ENCODE measurements around the gene TAOK1.

DNA sequence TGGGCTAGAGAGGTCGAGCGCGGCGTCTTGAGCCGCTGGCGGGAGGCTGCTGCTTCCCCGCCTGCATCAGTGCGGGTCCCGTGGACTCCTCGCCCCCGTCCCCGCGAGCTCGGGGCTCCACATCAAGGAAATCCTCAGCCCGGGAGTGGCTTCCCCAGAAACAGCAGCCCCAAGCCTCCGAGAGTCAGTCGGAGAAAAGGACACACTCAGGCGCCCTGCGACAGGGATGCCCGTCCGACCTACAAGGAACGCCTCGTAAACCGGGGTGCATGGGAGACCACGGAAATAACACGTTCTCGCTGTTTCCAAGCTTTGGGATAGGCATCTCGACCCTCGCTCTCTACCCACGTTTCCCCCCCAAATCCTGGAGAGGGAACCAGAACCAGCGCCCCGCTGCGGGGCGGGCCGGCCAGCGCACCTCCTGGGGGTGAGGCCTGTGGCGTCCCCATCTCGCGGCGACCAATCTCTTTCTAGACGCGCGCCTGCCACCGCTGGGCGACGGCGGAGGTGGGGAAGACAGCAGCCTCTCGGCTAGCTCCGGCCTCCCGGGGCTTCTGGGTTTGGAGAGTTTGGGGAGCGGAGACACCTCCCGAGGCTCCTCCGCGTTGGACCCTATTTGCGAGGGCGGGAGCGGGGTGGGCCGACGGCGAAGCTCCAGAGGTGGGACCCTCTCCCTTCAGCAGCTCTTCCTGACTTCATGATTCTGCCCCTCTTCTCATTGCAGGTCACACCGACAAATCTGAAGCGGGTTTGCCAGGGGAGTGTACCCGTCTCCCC, 177.6 kb downstream of the TAOK1 start:
- TF ChIP-seq, protein P1, sequence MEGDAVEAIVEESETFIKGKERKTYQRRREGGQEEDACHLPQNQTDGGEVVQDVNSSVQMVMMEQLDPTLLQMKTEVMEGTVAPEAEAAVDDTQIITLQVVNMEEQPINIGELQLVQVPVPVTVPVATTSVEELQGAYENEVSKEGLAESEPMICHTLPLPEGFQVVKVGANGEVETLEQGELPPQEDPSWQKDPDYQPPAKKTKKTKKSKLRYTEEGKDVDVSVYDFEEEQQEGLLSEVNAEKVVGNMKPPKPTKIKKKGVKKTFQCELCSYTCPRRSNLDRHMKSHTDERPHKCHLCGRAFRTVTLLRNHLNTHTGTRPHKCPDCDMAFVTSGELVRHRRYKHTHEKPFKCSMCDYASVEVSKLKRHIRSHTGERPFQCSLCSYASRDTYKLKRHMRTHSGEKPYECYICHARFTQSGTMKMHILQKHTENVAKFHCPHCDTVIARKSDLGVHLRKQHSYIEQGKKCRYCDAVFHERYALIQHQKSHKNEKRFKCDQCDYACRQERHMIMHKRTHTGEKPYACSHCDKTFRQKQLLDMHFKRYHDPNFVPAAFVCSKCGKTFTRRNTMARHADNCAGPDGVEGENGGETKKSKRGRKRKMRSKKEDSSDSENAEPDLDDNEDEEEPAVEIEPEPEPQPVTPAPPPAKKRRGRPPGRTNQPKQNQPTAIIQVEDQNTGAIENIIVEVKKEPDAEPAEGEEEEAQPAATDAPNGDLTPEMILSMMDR (IDR thresholded peaks at IDR 0.05): peak in 5 of 6 experiments; percentile 28 to 56 (median 52)
- TF ChIP-seq POLR2A (IDR thresholded peaks at IDR 0.05): no peak

Measured in Peyer's patch (tissue), 4 donors.